ENCODE measurements around the gene UTF1.

UTF1 gene

DNA sequence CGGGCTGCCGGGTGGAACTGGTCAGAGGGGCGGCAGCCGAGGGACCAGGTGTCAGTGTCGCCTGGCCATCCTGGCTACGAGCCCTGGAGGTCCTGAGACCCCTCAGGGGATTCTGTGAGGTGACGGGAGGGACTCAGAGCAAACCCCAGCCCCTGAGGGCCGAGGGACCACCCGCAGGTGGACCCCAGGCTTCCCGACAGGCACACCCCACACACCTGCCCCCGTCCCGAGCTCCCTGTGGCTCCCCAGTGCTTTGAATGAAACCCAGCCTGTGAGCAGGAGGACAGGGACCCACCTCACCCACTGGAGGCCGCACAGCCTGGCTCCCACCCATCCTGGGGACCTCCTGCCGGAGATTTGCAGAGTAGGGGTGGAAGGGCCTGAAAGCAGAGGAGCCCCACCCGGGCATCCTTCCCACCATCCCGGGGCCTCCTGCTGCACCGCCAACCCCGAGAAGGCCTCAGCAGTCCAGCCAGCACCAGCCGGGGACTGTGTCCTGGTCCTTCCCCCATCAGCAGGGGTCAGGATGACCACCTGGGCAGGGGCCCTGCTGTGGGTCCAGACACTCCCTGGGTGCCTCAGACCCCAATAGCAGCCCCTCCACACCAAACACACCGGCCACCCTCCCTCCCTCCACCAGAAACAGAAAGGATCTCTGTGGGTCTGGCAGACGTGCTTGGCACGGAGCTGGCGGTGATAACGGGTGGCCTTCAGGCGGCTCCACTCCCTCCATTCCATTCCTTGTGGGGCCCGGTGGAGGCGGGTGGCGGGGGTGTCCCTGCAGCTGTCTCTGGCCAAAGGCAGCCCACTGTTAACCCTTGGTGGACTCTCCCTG lies 21.6 kb downstream of the UTF1 start:
- no peak for DNase-seq (ENCODE audit: extremely low read depth, low read depth)
- TF ChIP-seq, protein P1, sequence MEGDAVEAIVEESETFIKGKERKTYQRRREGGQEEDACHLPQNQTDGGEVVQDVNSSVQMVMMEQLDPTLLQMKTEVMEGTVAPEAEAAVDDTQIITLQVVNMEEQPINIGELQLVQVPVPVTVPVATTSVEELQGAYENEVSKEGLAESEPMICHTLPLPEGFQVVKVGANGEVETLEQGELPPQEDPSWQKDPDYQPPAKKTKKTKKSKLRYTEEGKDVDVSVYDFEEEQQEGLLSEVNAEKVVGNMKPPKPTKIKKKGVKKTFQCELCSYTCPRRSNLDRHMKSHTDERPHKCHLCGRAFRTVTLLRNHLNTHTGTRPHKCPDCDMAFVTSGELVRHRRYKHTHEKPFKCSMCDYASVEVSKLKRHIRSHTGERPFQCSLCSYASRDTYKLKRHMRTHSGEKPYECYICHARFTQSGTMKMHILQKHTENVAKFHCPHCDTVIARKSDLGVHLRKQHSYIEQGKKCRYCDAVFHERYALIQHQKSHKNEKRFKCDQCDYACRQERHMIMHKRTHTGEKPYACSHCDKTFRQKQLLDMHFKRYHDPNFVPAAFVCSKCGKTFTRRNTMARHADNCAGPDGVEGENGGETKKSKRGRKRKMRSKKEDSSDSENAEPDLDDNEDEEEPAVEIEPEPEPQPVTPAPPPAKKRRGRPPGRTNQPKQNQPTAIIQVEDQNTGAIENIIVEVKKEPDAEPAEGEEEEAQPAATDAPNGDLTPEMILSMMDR (IDR thresholded peaks at IDR 0.05; ENCODE audit: low read depth, low read length): no peak

DNA sequence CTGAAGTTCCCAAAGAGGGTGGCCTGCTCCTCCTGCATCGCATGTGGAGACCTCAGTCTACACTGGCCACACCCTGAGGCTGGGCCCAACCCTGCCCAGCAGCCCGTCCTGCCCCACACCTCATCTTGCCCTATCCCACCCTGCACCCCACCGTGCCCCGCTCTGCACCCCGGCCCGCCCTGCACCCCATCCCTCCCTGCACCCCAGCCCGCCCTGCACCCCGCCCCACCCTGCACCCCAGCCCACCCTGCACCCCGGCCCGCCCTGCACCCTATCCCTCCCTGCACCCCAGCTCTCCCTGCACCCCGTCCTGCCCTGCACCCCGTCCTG lies 22.2 kb downstream of the UTF1 start:
- no peak for DNase-seq (ENCODE audit: extremely low read depth, low read depth)
- TF ChIP-seq, protein P1 (IDR thresholded peaks at IDR 0.05; ENCODE audit: low read depth, low read length): no peak

DNA sequence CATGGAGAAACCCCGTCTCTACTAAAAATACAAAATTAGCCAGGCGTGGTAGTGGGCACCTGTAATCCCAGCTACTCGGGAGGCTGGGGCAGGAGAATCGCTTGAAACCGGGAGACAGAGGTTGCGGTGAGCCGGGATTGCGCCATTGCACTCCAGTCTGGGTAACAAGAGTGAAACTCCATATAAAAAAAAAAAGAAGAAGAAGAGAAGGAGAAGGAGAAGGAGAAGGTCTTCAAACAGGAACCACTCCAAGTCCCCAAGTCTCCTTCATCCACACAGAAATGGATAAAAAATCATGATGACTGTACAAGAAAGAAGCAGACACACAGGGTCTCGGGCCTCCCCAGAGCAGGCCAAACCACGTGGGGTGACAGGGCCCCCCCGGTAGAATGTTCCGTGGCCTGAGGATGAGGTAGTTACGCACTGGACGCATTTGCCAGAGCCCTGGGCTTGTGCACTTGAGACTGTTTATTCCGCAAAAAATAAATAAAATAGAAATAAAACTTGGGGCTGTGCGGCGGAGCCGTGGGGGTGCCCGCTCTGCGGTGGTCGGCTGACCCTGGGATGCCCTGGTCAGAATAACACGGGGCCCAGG lies 23.4 kb downstream of the UTF1 start:
- TF ChIP-seq, protein P1 (IDR thresholded peaks at IDR 0.05; ENCODE audit: low read depth, low read length): no peak
- DNase-seq (ENCODE audit: extremely low read depth, low read depth): no peak

DNA sequence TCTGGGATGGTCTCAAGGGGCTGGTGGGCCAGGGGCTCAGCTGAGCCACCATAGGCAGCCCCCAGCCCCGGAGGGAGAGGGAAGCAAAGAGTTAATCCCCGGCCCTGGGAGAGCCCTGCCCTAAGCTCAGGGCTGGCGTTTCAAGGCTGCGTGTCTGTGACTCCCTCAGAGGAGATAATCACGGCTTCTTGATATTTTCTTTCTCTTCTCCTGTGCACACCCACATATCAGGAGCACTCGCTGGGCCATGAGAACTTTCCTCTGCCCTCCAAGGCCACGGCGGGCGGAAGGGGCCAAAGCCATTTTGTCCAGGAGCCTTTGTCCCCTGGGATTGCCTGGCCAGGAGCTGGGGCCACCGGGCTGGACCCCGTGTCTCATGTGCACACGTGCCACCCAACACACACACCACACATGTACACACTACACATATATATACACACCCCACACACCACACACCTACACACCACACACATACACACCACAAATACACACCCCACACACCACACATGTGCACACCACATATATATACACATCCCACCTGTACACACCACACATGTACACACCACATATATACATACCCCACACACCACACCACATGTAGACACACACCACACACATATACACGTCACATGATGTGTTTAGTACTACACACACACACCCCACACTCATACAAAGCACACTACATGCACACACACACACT lies 24.6 kb downstream of the UTF1 start:
- TF ChIP-seq, protein P1 (IDR thresholded peaks at IDR 0.05; ENCODE audit: low read depth, low read length): no peak
- DNase-seq (ENCODE audit: extremely low read depth, low read depth): no peak

DNA sequence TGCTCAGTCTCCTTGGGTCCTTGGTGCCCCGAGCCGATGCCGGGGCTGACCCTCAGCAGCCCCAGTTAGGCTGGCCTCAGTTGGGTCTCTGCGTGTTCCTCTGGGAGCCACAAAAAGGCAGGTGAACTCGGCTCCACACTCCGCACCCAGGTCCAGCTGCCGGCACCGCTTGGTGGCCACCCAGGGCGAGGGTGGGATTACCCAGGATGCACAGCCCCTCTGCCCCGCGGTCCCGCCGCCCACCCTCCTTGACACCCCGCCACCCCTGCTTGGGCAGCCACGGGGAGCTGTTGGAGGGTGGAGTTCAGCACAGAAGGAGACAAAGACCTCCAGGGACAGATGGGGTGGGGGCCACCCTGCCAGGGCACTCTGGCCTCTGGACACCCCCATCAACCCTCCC lies 25.3 kb downstream of the UTF1 start:
- no peak for DNase-seq (ENCODE audit: extremely low read depth, low read depth)
- TF ChIP-seq, protein P1 (IDR thresholded peaks at IDR 0.05; ENCODE audit: low read depth, low read length): no peak

DNA sequence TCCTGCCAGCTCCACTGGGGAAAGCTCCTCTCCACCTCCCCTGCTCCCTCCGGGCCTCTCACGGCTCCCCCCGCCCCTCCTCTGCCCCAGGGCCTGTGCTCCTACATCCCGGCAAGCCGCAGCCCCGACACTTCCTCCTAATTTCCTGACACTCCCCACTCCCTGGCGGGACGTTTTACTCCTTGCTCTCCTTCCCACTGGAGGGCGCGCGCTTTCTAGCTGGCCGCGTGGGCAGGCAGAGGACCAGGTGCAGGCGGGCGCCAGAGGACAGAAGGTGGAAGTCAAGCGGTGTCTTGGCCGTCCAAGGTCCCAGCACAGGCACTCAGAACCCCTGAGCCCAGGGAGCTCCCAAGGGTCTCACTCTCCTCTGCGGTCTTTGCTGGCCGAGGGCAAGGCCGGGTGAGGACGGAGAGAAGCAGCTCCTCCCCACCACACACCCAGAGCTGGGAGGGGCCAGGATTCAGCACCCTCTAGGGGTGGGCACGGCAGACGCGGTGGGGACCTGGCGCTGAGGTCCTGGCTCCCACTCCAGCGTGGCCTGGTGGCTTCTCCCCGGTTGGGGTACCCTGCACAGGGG lies 27.6 kb downstream of the UTF1 start:
- DNase-seq (ENCODE audit: extremely low read depth, low read depth): no peak
- TF ChIP-seq, protein P1 (IDR thresholded peaks at IDR 0.05; ENCODE audit: low read depth, low read length): peak; percentile 10; the same call in 1 of the 2 replicates
